Measurements from ENCODE around the gene SRC.

Gene SRC

DNA sequence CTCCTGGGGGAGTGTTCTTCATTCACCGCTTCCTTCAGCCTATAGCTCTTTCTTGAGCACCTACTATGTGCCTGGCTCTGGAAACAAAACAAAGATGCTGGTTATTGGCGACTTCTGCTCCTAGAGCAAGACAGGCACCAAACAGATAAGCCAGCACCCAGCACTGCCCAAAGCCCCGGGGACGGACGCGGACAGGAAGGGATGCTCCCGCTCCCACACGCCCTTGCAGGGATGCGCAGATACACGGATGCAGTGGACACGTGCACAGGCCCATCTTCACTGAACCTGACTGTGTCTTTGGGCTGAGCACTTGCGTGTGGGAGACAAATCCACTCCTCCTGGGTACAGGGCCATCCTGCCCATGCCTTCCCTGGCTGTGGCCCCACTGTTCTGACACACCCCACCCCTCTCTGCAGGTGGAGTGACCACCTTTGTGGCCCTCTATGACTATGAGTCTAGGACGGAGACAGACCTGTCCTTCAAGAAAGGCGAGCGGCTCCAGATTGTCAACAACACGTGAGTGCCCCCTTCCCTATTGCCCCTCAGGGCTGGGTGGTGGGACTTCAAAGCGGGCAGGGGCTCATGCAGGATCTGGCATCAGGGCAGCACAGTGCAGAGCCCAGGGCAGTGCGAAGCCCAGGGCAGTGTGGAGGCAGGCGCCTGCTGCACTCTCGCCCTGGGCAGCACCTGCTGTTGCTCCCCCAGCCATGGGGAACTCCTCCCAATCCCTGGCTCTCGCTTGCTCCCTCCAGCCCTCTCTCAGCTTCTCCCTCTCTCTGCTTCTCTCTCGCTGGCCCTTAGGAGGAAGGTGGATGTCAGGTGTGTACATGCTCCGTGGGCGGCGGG lies 39.9 kb downstream of the SRC start:
- no peak overlapping the region for H3K4me3 ChIP-seq (ENCODE audit: low read depth, low read length)
- TF ChIP-seq, protein P1, sequence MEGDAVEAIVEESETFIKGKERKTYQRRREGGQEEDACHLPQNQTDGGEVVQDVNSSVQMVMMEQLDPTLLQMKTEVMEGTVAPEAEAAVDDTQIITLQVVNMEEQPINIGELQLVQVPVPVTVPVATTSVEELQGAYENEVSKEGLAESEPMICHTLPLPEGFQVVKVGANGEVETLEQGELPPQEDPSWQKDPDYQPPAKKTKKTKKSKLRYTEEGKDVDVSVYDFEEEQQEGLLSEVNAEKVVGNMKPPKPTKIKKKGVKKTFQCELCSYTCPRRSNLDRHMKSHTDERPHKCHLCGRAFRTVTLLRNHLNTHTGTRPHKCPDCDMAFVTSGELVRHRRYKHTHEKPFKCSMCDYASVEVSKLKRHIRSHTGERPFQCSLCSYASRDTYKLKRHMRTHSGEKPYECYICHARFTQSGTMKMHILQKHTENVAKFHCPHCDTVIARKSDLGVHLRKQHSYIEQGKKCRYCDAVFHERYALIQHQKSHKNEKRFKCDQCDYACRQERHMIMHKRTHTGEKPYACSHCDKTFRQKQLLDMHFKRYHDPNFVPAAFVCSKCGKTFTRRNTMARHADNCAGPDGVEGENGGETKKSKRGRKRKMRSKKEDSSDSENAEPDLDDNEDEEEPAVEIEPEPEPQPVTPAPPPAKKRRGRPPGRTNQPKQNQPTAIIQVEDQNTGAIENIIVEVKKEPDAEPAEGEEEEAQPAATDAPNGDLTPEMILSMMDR (IDR thresholded peaks at IDR 0.05; ENCODE audit: low read depth, low read length, missing control alignments): no peak
- DNase-seq (ENCODE audit: low read depth): no peak
- in situ Hi-C loops (cut with HindIII; ENCODE audit: low sequenced_read_pairs): no loop called here

DNA sequence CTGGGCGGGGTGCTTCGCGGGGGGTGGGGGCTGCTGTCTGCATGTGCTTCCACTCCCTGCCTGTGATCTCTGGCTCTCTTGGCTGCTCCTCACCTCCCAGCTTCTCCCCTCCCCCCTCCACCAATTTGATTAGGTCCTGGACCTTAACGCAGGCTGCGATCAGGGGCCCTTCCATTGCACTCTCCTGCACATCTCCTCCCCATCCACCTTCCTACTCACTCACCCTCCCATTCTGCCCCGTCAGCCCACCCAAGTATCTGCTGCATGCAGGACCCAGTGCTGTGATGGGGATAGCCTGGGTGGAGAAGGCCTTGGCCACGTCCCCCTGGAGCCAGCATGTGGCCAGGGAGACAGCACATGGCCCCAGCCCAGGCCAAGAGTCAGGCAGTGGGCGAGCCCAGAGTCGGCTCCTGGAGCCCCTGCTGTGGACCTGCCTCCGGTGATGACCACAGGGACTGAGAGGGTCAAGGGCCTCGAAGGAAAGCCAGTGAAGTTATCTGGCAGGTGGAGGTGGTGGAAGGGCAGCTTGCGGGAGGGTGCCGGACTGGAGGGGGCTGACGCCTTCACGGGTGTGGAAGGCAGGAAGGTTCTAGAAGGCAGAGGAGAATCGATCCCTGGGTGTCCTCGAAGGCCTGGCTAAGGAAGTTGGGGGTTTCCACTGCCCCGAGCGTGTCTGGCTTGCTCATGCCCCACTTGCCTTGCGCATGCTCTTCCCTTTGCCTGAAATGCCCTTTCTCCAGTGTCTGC lies 40.7 kb downstream of the SRC start:
- H3K4me3 ChIP-seq (ENCODE audit: low read depth, low read length): no peak overlapping the region
- TF ChIP-seq, protein P1 (IDR thresholded peaks at IDR 0.05; ENCODE audit: low read depth, low read length, missing control alignments): no peak
- in situ Hi-C loops (cut with HindIII; ENCODE audit: low sequenced_read_pairs): no loop called here
- no peak for DNase-seq (ENCODE audit: low read depth)

GRCh38 chr20:37387519-37388269 lies 41.8 kb downstream of the SRC start:
- TF ChIP-seq, protein P1 (IDR thresholded peaks at IDR 0.05; ENCODE audit: low read depth, low read length, missing control alignments): no peak
- in situ Hi-C loops (cut with HindIII; ENCODE audit: low sequenced_read_pairs): no loop called here
- no peak overlapping the region for H3K4me3 ChIP-seq (ENCODE audit: low read depth, low read length)
- no peak for DNase-seq (ENCODE audit: low read depth)

- TF ChIP-seq, protein P1 (IDR thresholded peaks at IDR 0.05; ENCODE audit: low read depth, low read length, missing control alignments): no peak
- DNase-seq (ENCODE audit: low read depth): no peak
- in situ Hi-C loops (cut with HindIII; ENCODE audit: low sequenced_read_pairs): no loop called here
Measured at GRCh38 chr20:37388831-37389230, 42.9 kb downstream of the SRC start.

DNA sequence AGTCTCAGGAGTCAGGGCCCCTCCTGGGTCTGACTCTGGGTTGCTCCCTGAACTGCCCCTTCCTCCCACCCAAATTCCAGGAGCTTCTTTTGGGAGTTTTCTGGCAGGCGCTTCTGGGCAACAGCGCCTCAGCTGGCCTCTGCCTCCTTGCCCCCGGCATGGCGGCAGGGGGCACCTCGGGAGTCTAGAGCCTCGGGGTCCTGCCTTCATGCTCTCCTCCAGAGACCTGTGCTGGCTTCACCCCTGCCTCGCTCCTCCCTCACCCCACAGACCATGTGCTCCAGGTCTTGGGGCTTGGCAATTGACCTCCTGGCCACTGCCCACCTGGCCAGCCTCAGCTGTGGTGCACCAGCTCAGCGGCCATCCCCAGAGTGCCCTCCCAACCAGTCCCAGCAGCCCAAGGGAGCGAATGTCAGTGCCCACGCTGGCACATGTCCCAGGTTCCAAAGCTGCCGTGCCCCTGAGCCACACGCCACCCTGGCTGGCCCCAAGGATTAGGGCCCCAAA lies 43.4 kb downstream of the SRC start:
- TF ChIP-seq, protein P1 (IDR thresholded peaks at IDR 0.05; ENCODE audit: low read depth, low read length, missing control alignments): no peak
- no peak for DNase-seq (ENCODE audit: low read depth)
- H3K4me3 ChIP-seq (ENCODE audit: low read depth, low read length): no peak overlapping the region
- in situ Hi-C loops (cut with HindIII; ENCODE audit: low sequenced_read_pairs): no loop called here

More at GRCh38 chr20:37388831-37389230, 42.9 kb downstream of the SRC start:
- no peak overlapping the region for H3K4me3 ChIP-seq (ENCODE audit: low read depth, low read length)

GRCh38 chr20:37389844-37390275 lies 43.9 kb downstream of the SRC start:
- in situ Hi-C loops (cut with HindIII; ENCODE audit: low sequenced_read_pairs): no loop called here
- TF ChIP-seq, protein P1 (IDR thresholded peaks at IDR 0.05; ENCODE audit: low read depth, low read length, missing control alignments): no peak
- no peak for DNase-seq (ENCODE audit: low read depth)
- no peak overlapping the region for H3K4me3 ChIP-seq (ENCODE audit: low read depth, low read length)
